Transverse colon (tissue), 4 donors: ENCODE measurements around the gene FCHSD2. TPM values are rescaled to one million over a fixed set of nuclear protein-coding genes. Genes with fewer than 3 reads are reported as not detected.

Experiments used
- DNase-seq: peaks from one replicate; pipeline ENCODE4 v3.0.0-alpha.2; 2019
- H3K27ac ChIP-seq, 4 donors: fragments of 200-600 bp; sonication (generic); 2 replicates each; pipeline ENCODE4 v1.5.1; 2016 to 2018; ENCODE audit warnings: inconsistent platforms in 4 of 4
- H3K27me3 ChIP-seq: fragments of 200-600 bp; sonication (generic); 2 replicates; pipeline ENCODE4 v1.5.1; 2017; ENCODE audit warnings: inconsistent platforms
- H3K36me3 ChIP-seq, 4 donors: fragments of 200-600 bp; sonication (generic); 2 replicates each; pipeline ENCODE4 v1.5.1; 2017 to 2019; ENCODE audit warnings: inconsistent platforms in 4 of 4
- H3K4me1 ChIP-seq, 4 donors: fragments of 200-600 bp; sonication (generic); 2 replicates each; pipeline ENCODE4 v1.5.1; 2017 to 2020; ENCODE audit warnings: inconsistent platforms in 4 of 4
- H3K4me3 ChIP-seq, 4 donors: fragments of 200-600 bp; sonication (generic); 1 replicate in 1 of 4; 2 replicates in 3 of 4; pipeline versions ENCODE4 v1.5.1 to v1.6.1; 2017 to 2019; ENCODE audit warnings: inconsistent platforms in 4 of 4
- H3K9me3 ChIP-seq, 2 donors: fragments of 200-600 bp; sonication (generic); 2 replicates each; pipeline ENCODE4 v1.5.1; 2017 to 2019; ENCODE audit warnings: inconsistent platforms in 2 of 2
- CTCF ChIP-seq, 5 experiments: fragments of 200-600 bp in 3 of 5; fragments of 450-650 bp in 2 of 5; sonication (generic) in 3 of 5; IDR thresholded peaks; 1 replicate in 2 of 5; 2 replicates in 3 of 5; pipeline ENCODE4 v1.5.1; 2016 to 2017; ENCODE audit warnings: antibody characterized with exemption in 5 of 5, inconsistent platforms in 3 of 5, mild to moderate bottlenecking in 2 of 5, moderate library complexity in 1 of 5
- EP300 ChIP-seq: sonication (generic); formaldehyde crosslinking; IDR thresholded peaks from one replicate; pipeline ENCODE4 v1.6.1; 2017; ENCODE audit warnings: antibody characterized with exemption, low read depth
- POLR2A ChIP-seq: fragments of 450-650 bp; IDR thresholded peaks from one replicate; pipeline ENCODE4 v1.6.1; 2016; ENCODE audit warnings: antibody characterized with exemption, mild to moderate bottlenecking, moderate library complexity
- POLR2AphosphoS5 ChIP-seq, 3 donors: sonication (generic); formaldehyde crosslinking; IDR thresholded peaks; one replicate each; pipeline ENCODE4 v1.6.1; 2016; ENCODE audit warnings: antibody characterized with exemption in 3 of 3
- WGBS, 2 donors: methylation state at CpG; one replicate each; pipeline ENCODE4 v1.1.5; 2018; ENCODE audit warnings: low coverage in 1 of 2; 5-methylcytosine and 5-hydroxymethylcytosine counted together
- in situ Hi-C, 4 donors: fragments of 200-750 bp; cut with MboI; loops; one replicate each; pipeline versions ENCODE4 v1.15.0 to v1.15.1; 2017; ENCODE audit warnings: low sequenced_read_pairs in 3 of 4, low pct_ligation_motif_present in 1 of 4, low pct_unique_long_range_greater_than_20kb in 1 of 4
- intact Hi-C: fragments of 100-400 bp; cut with DNase I; formaldehyde crosslinking; loops from one replicate; pipeline ENCODE4 v1.15.1; 2023; ENCODE audit warnings: low total_unique reads
- total RNA-seq, 4 donors: library from RNA; depleted of rRNA; stranded (reverse); fragments of >200 nt; gene quantifications; one replicate each; pipeline ENCODE4 v1.1.0, GENCODE V29; 2016

The FCHSD2 gene
- total RNA-seq, 4 donors from 2014 or later = 9.1 to 15.9 (median 15.0) TPM

- H3K27ac ChIP-seq = no peak overlapping the region
- intact Hi-C loops = loop anchor here (5.0 kb wide), 1 partner anchor 53 kb away; no protein-coding TSS in a partner anchor
- 56% methylated on average over 8 of the region's 8 CpGs; no CpG with 5 or more reads in 1 of the 2 donors for WGBS, 2 donors
These were observed 47.2 kb upstream of the FCHSD2 start for GRCh38 chr11:73189315-73189714.

DNA sequence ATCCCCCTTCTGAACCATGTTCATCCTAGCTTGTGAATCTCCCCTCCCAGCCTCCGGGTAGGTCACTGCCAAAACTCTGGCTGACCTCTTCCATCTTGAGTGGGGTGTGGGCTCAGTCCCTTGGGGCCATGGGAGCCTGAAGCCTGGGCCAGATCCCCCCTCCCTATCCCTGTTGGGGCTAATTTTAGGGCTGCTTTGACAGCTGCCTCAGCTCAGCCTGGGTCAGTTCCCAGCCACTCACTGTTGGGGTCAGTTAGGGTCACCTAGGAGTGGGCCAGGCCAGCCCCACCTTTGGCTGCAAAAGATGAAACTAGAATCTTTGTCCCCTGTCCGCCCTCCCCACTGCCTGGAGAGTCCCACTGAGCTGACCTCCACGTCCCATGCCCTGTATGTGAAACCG is 46.2 kb upstream of the FCHSD2 start:
- no peak for TF ChIP-seq EP300
- no peak for TF ChIP-seq CTCF (IDR thresholded peaks at IDR 0.05)
- no peak for TF ChIP-seq POLR2A
- no peak for TF ChIP-seq POLR2AphosphoS5 (IDR thresholded peaks at IDR 0.05)
- H3K4me1 ChIP-seq = peaks cover 0 to 29% (median 4%) of the 10 kb centered on the region in 4 donors
- in situ Hi-C loops (loop anchor here in 3 of 4 donors (5.0 to 10.0 kb wide), 3 partner anchors 49 to 264 kb away; no protein-coding TSS in a partner anchor), intact Hi-C loops (loop anchor here (5.0 kb wide), 1 partner anchor 54 kb away; no protein-coding TSS in a partner anchor)
- H3K9me3 ChIP-seq = no peaks in the 10 kb centered on the region
- no peak for DNase-seq
- no peaks in the 10 kb centered on the region for H3K36me3 ChIP-seq
- 81% methylated on average over 4 of the region's 4 CpGs; no CpG with 5 or more reads in 1 of the 2 donors for WGBS, 2 donors
- H3K27ac ChIP-seq = no peak overlapping the region
- H3K27me3 ChIP-seq = no peaks in the 10 kb centered on the region
- no peak overlapping the region for H3K4me3 ChIP-seq

More at GRCh38 chr11:73189315-73189714, 47.2 kb upstream of the FCHSD2 start:
- no peak for TF ChIP-seq EP300
- no peak for TF ChIP-seq POLR2AphosphoS5 (IDR thresholded peaks at IDR 0.05)
- no peak for TF ChIP-seq POLR2A
- no peak for TF ChIP-seq CTCF (IDR thresholded peaks at IDR 0.05)
- DNase-seq = peak; percentile 39
- Histone ChIP-seq H3K27me3 (no peaks in the 10 kb centered on the region), H3K4me1 (peaks cover 0 to 37% (median 7%) of the 10 kb centered on the region in 4 donors), H3K9me3 (no peaks in the 10 kb centered on the region), H3K4me3 (no peak overlapping the region), H3K36me3 (no peaks in the 10 kb centered on the region)
- in situ Hi-C loops = loop anchor here in 3 of 4 donors (5.0 to 10.0 kb wide), 3 partner anchors 48 to 265 kb away; no protein-coding TSS in a partner anchor

GRCh38 chr11:73187854-73188253 is 45.7 kb upstream of the FCHSD2 start:
- intact Hi-C loops = loop anchor here (5.0 kb wide), 1 partner anchor 54 kb away; no protein-coding TSS in a partner anchor
- WGBS, 2 donors = 92% methylated on average over 1 of the region's 1 CpG; no CpG with 5 or more reads in 1 of the 2 donors
- Histone ChIP-seq H3K36me3 (no peaks in the 10 kb centered on the region), H3K9me3 (no peaks in the 10 kb centered on the region), H3K4me1 (peaks cover 0 to 29% (median 7%) of the 10 kb centered on the region in 4 donors), H3K4me3 (no peak overlapping the region), H3K27me3 (no peaks in the 10 kb centered on the region), H3K27ac (no peak overlapping the region)
- TF ChIP-seq EP300 (no peak), POLR2A (no peak), POLR2AphosphoS5 (IDR thresholded peaks at IDR 0.05) (no peak), CTCF (IDR thresholded peaks at IDR 0.05) (no peak)
- DNase-seq = no peak
- in situ Hi-C loops = loop anchor here in 3 of 4 donors (5.0 to 10.0 kb wide), 3 partner anchors 49 to 263 kb away; no protein-coding TSS in a partner anchor

- no peaks in the 10 kb centered on the region for H3K27me3 ChIP-seq
- in situ Hi-C loops (loop anchor here in 3 of 4 donors (5.0 to 10.0 kb wide), 3 partner anchors 50 to 262 kb away; no protein-coding TSS in a partner anchor), intact Hi-C loops (loop anchor here (5.0 kb wide), 1 partner anchor 55 kb away; no protein-coding TSS in a partner anchor)
- H3K36me3 ChIP-seq = no peaks in the 10 kb centered on the region
- no peak for DNase-seq
- H3K27ac ChIP-seq = no peak overlapping the region
- H3K4me3 ChIP-seq = no peak overlapping the region
- peaks cover 0 to 27% (median 8%) of the 10 kb centered on the region in 4 donors for H3K4me1 ChIP-seq
- TF ChIP-seq POLR2AphosphoS5 (IDR thresholded peaks at IDR 0.05) (no peak), EP300 (no peak), POLR2A (no peak), CTCF (IDR thresholded peaks at IDR 0.05) (no peak)
- 0 to 70% methylated on average over 1 to 4 of the region's 4 CpGs for WGBS, 2 donors
- no peaks in the 10 kb centered on the region for H3K9me3 ChIP-seq
These were observed 44.8 kb upstream of the FCHSD2 start for GRCh38 chr11:73186886-73187285.
